H9 (cell line): ENCODE results near the gene ANKS1B. TPM values are rescaled to one million over a fixed set of nuclear protein-coding genes. Genes with fewer than 3 reads are reported as not detected.

Experiments used
- DNase-seq: peaks from one replicate; pipeline ENCODE4 v3.0.0-alpha.2; 2017
- H2AFZ ChIP-seq: one replicate; pipeline ENCODE4 v1.6.1; 2013; ENCODE audit warnings: mild to moderate bottlenecking, low read length, control low read depth, moderate library complexity
- H2AK5ac ChIP-seq: 2 replicates; pipeline ENCODE4 v1.6.1; 2013; ENCODE audit warnings: low read length, control low read depth, mixed read lengths; ENCODE audit not compliant: insufficient read length
- H2BK120ac ChIP-seq: one replicate; pipeline ENCODE4 v1.6.1; 2013; ENCODE audit warnings: low read depth, mild to moderate bottlenecking, low read length, control low read depth, inconsistent platforms; ENCODE audit not compliant: poor library complexity, severe bottlenecking
- H2BK12ac ChIP-seq: 2 replicates; pipeline ENCODE4 v1.6.1; 2013; ENCODE audit warnings: low read length, control low read depth, mixed read lengths, low read depth; ENCODE audit not compliant: insufficient read length
- H2BK15ac ChIP-seq: 2 replicates; pipeline ENCODE4 v1.6.1; 2013; ENCODE audit warnings: low read depth, low read length, control low read depth
- H2BK20ac ChIP-seq: one replicate; pipeline ENCODE4 v1.6.1; 2013; ENCODE audit warnings: low read depth, mild to moderate bottlenecking, low read length, control low read depth, inconsistent platforms; ENCODE audit not compliant: poor library complexity, severe bottlenecking
- H2BK5ac ChIP-seq: 2 replicates; pipeline ENCODE4 v1.6.1; 2013; ENCODE audit warnings: low read length, control low read depth, mixed read lengths; ENCODE audit not compliant: insufficient read length
- H3K14ac ChIP-seq: 2 replicates; pipeline ENCODE4 v1.6.1; 2013; ENCODE audit warnings: low read length, control low read depth; ENCODE audit not compliant: insufficient read depth
- H3K18ac ChIP-seq: 2 replicates; pipeline ENCODE4 v1.6.1; 2013; ENCODE audit warnings: low read depth, mild to moderate bottlenecking, mixed read lengths, low read length, control low read depth; ENCODE audit not compliant: insufficient read length
- H3K23ac ChIP-seq: 2 replicates; pipeline ENCODE4 v1.6.1; 2013; ENCODE audit warnings: low read length, control low read depth, mixed read lengths, low read depth; ENCODE audit not compliant: insufficient read length
- H3K23me2 ChIP-seq: 2 replicates; pipeline ENCODE4 v1.6.1; 2013; ENCODE audit warnings: low read depth, mild to moderate bottlenecking, mixed read lengths, low read length, control low read depth; ENCODE audit not compliant: insufficient read length, poor library complexity, severe bottlenecking
- H3K27ac ChIP-seq: 2 replicates; pipeline ENCODE4 v1.5.1; 2013; ENCODE audit warnings: low read length, control low read depth, mixed read lengths, low read depth; ENCODE audit not compliant: insufficient read length
- H3K27me3 ChIP-seq: 2 replicates; pipeline ENCODE4 v1.6.1; 2013; ENCODE audit warnings: low read length, control low read depth, inconsistent platforms; ENCODE audit not compliant: insufficient read depth
- H3K4ac ChIP-seq: 2 replicates; pipeline ENCODE4 v1.6.1; 2013; ENCODE audit warnings: low read depth, mild to moderate bottlenecking, control low read depth, inconsistent platforms, low read length, moderate library complexity
- H3K4me1 ChIP-seq: 2 replicates; pipeline ENCODE4 v1.6.1; 2013; ENCODE audit warnings: low read length, control low read depth, inconsistent platforms; ENCODE audit not compliant: insufficient read depth
- H3K4me2 ChIP-seq: 2 replicates; pipeline ENCODE4 v1.6.1; 2013; ENCODE audit warnings: low read length, control low read depth, mixed read lengths; ENCODE audit not compliant: insufficient read length, insufficient read depth
- H3K56ac ChIP-seq: 2 replicates; pipeline ENCODE4 v1.6.1; 2013; ENCODE audit warnings: low read depth, mild to moderate bottlenecking, mixed read lengths, low read length, control low read depth; ENCODE audit not compliant: insufficient read length
- H3K79me1 ChIP-seq: 2 replicates; pipeline ENCODE4 v1.6.1; 2013; ENCODE audit warnings: low read depth, mild to moderate bottlenecking, moderate library complexity, low read length, control low read depth, inconsistent platforms; ENCODE audit not compliant: insufficient read depth, poor library complexity, severe bottlenecking
- H3K79me2 ChIP-seq: 2 replicates; pipeline ENCODE4 v1.6.1; 2013; ENCODE audit warnings: low read length, control low read depth, inconsistent platforms; ENCODE audit not compliant: insufficient read depth
- H3K9ac ChIP-seq: 2 replicates; pipeline ENCODE4 v1.6.1; 2013; ENCODE audit warnings: low read length, control low read depth, mixed read lengths; ENCODE audit not compliant: insufficient read length; ENCODE audit errors: extremely low read depth
- H3K9me3 ChIP-seq: one replicate; pipeline ENCODE4 v1.6.1; 2013; ENCODE audit warnings: low read depth, low read length, inconsistent platforms; ENCODE audit not compliant: control insufficient read depth
- H3T11ph ChIP-seq: one replicate; pipeline ENCODE4 v1.6.1; 2013; ENCODE audit warnings: mild to moderate bottlenecking, low read length, control low read depth, inconsistent platforms
- H4K20me1 ChIP-seq: one replicate; pipeline ENCODE4 v1.6.1; 2013; ENCODE audit not compliant: control insufficient read depth, insufficient read length, insufficient read depth
- H4K5ac ChIP-seq: 2 replicates; pipeline ENCODE4 v1.6.1; 2013; ENCODE audit warnings: low read depth, mild to moderate bottlenecking, mixed read lengths, low read length, control low read depth; ENCODE audit not compliant: insufficient read length
- H4K8ac ChIP-seq: replicated peaks from 2 replicates; pipeline ENCODE4 v1.6.1; 2013; ENCODE audit warnings: low read length, control low read depth, mixed read lengths, low read depth; ENCODE audit not compliant: insufficient read length
- H4K91ac ChIP-seq: 2 replicates; pipeline ENCODE4 v1.6.1; 2013; ENCODE audit warnings: low read depth, mild to moderate bottlenecking, moderate library complexity, mixed read lengths, low read length, control low read depth; ENCODE audit not compliant: insufficient read length
- H3K27ac Mint-ChIP-seq, 3 experiments: 2 replicates in 2 of 3; 3 replicates in 1 of 3; pipeline ENCODE4 v1.8.0; 2020 to 2021; ENCODE audit warnings: mixed read lengths in 3 of 3, mild to moderate bottlenecking in 1 of 3, moderate library complexity in 1 of 3
- H3K27me3 Mint-ChIP-seq: 2 replicates; pipeline ENCODE4 v1.8.0; 2021; ENCODE audit warnings: low read depth, mild to moderate bottlenecking, moderate library complexity, mixed read lengths
- H3K36me3 Mint-ChIP-seq, 3 experiments: 2 replicates in 2 of 3; 3 replicates in 1 of 3; pipeline ENCODE4 v1.8.0; 2020 to 2021; ENCODE audit warnings: low read depth in 3 of 3, mixed read lengths in 3 of 3; ENCODE audit not compliant: insufficient read depth in 1 of 3
- H3K4me1 Mint-ChIP-seq, 2 experiments: 2 replicates each; pipeline ENCODE4 v1.8.0; 2020; ENCODE audit warnings: mixed read lengths in 2 of 2
- H3K4me3 Mint-ChIP-seq, 2 experiments: 2 replicates in 1 of 2; 3 replicates in 1 of 2; pipeline ENCODE4 v1.8.0; 2020 to 2021; ENCODE audit warnings: mild to moderate bottlenecking in 2 of 2, mixed read lengths in 2 of 2, moderate library complexity in 1 of 2
- H3K9me3 Mint-ChIP-seq, 2 experiments: 2 replicates in 1 of 2; 3 replicates in 1 of 2; pipeline ENCODE4 v1.8.0; 2020; ENCODE audit warnings: mild to moderate bottlenecking in 2 of 2, mixed read lengths in 2 of 2, moderate library complexity in 1 of 2
- WGBS: extraction: QIAGEN DNeasy Blood & Tissue Kit; methylation state at CpG from one replicate; pipeline ENCODE4 v1.1.7; 2013; ENCODE audit warnings: missing lambda C conversion rate, low lambda C conversion rate, mixed read lengths; ENCODE audit not compliant: insufficient read length; ENCODE audit errors: extremely low coverage; 5-methylcytosine and 5-hydroxymethylcytosine counted together
- total RNA-seq: library from RNA; stranded (reverse); gene quantifications from 2 replicates; pipeline ENCODE4 v1.2.1, GENCODE V29; 2021
- TF ChIP-seq, protein P1 (sequence below): fragments of 200-600 bp; sonication (generic); conservative IDR thresholded peaks from 3 replicates; pipeline ENCODE4 v1.8.0; 2021; ENCODE audit warnings: antibody characterized with exemption, mild to moderate bottlenecking

Gene ANKS1B
- total RNA-seq, 1 experiment from 2014 or later, result 4.1 TPM

DNA sequence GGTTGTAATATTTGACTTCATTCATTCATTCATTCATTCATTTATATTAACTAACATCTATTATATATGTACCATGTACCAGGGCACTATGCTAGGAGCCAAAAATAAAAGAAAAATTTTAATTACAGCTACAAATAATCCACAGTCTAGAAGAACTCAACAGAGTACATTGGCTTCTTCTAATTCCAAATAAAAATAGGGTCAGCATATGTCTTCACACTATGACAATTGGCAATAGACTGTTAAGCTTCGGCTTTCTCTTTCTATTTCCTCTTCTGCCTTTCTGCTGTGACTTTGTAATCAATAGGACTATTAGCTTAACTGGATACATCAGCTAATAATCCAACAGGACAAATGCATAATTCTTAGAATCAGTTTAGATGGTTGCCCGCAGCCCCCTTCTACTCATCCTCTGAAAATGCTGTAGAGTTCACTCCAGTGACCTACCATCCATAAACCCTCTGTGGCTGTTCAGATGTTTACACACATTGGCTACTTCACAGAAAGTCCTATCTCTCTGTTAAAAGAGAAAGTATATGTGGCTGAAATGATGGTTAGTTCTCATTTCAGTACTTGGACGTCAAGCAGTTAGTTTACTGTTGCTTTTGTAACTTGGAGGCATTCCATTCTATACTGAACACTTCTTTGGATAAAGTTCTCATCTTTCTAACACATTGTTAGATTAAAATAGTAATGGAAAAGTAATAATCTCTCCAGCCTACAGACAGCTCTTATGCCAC lies 782.7 kb downstream of the ANKS1B start:
- Histone ChIP-seq H2AK5ac (no peak overlapping the region), H3K14ac (no peak overlapping the region), H3T11ph (no peak overlapping the region), H2BK120ac (no peak overlapping the region), H3K9ac (no peak overlapping the region), H4K5ac (no peak overlapping the region), H3K18ac (no peak overlapping the region), H3K27ac (no peak overlapping the region), H3K79me1 (no peaks in the 10 kb centered on the region), H3K4me1 (no peaks in the 10 kb centered on the region), H3K27me3 (no peaks in the 10 kb centered on the region), H4K8ac (no peak overlapping the region), H4K20me1 (no peaks in the 10 kb centered on the region), H3K23me2 (no peaks in the 10 kb centered on the region), H2BK12ac (no peak overlapping the region), H3K4me2 (no peak overlapping the region), H3K4ac (no peak overlapping the region), H2BK5ac (no peak overlapping the region), H3K79me2 (no peaks in the 10 kb centered on the region), H2BK20ac (no peak overlapping the region), H2AFZ (no peak overlapping the region), H2BK15ac (no peak overlapping the region), H3K23ac (no peak overlapping the region), H4K91ac (no peak overlapping the region), H3K9me3 (no peaks in the 10 kb centered on the region), H3K56ac (no peak overlapping the region)
- H3K9me3 Mint-ChIP-seq, result peaks cover 0 to 2% of the 10 kb centered on the region in 2 experiments; a peak in 1 of 5 replicates
- DNase-seq, result no peak
- H3K4me1 Mint-ChIP-seq, result peaks cover 5 to 8% of the 10 kb centered on the region in 2 experiments; a peak in 2 of 4 replicates
- no peaks in the 10 kb centered on the region; a peak in 1 of 7 replicates for H3K36me3 Mint-ChIP-seq
- H3K4me3 Mint-ChIP-seq, result no peak overlapping the region
- H3K27ac Mint-ChIP-seq, result no peak overlapping the region
- TF ChIP-seq, protein P1, sequence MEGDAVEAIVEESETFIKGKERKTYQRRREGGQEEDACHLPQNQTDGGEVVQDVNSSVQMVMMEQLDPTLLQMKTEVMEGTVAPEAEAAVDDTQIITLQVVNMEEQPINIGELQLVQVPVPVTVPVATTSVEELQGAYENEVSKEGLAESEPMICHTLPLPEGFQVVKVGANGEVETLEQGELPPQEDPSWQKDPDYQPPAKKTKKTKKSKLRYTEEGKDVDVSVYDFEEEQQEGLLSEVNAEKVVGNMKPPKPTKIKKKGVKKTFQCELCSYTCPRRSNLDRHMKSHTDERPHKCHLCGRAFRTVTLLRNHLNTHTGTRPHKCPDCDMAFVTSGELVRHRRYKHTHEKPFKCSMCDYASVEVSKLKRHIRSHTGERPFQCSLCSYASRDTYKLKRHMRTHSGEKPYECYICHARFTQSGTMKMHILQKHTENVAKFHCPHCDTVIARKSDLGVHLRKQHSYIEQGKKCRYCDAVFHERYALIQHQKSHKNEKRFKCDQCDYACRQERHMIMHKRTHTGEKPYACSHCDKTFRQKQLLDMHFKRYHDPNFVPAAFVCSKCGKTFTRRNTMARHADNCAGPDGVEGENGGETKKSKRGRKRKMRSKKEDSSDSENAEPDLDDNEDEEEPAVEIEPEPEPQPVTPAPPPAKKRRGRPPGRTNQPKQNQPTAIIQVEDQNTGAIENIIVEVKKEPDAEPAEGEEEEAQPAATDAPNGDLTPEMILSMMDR, result no peak
- no CpG with 5 or more reads among the region's 3 CpGs for WGBS
- H3K27me3 Mint-ChIP-seq, result no peaks in the 10 kb centered on the region
